HCT116 (cell line): ENCODE measurements around the gene ZFR2.

Experiments
- ATF3 ChIP-seq: IDR thresholded peaks from 2 replicates; pipeline ENCODE4 v1.6.1; 2012
- CTCF ChIP-seq, 3 experiments: fragments of 200-600 bp in 1 of 3; sonication (generic) in 1 of 3; IDR thresholded peaks in 2 of 3; conservative IDR thresholded peaks in 1 of 3; 2 replicates each; pipeline ENCODE4 v1.5.1; 2012 to 2017; ENCODE audit warnings: low read depth in 2 of 3, low read length in 2 of 3, antibody characterized with exemption in 1 of 3, borderline replicate concordance in 1 of 3, control low read depth in 1 of 3, mild to moderate bottlenecking in 1 of 3, mixed read lengths in 1 of 3, mixed run types in 1 of 3, moderate library complexity in 1 of 3; ENCODE audit not compliant: insufficient read depth in 1 of 3
- EZH2 ChIP-seq: fragments of 200-600 bp; sonication (generic); IDR thresholded peaks from 2 replicates; pipeline ENCODE4 v1.6.1; 2017; ENCODE audit warnings: antibody characterized with exemption, mixed run types
- EZH2phosphoT487 ChIP-seq: fragments of 200-600 bp; IDR thresholded peaks from 2 replicates; pipeline ENCODE4 v1.6.1; 2018; ENCODE audit warnings: antibody characterized with exemption, borderline replicate concordance
- JUND ChIP-seq: IDR thresholded peaks from 2 replicates; pipeline ENCODE4 v1.6.1; 2012
- MAX ChIP-seq: IDR thresholded peaks from 2 replicates; pipeline ENCODE4 v1.6.1; 2012
- POLR2A ChIP-seq: IDR thresholded peaks from 2 replicates; pipeline ENCODE4 v1.7.0; 2011; ENCODE audit warnings: borderline replicate concordance; ENCODE audit not compliant: insufficient read depth, insufficient read length; ENCODE audit errors: extremely low read depth
- POLR2AphosphoS5 ChIP-seq: IDR thresholded peaks from 2 replicates; pipeline ENCODE4 v1.6.1; 2011; ENCODE audit warnings: mild to moderate bottlenecking, low read depth, low read length, moderate library complexity
- REST ChIP-seq: IDR thresholded peaks from 2 replicates; pipeline ENCODE4 v1.6.1; 2012; ENCODE audit warnings: low read depth
- YY1 ChIP-seq: IDR thresholded peaks from 2 replicates; pipeline ENCODE4 v1.6.1; 2011; ENCODE audit warnings: low read length, low read depth, moderate library complexity, mild to moderate bottlenecking; ENCODE audit not compliant: insufficient replicate concordance; ENCODE audit errors: extremely low read depth

- TF ChIP-seq CTCF (IDR thresholded peaks at IDR 0.05 in 2 of 3, conservative IDR thresholded peaks at IDR 0.05 in 1 of 3; ENCODE audit: borderline replicate concordance in 1 of 3, insufficient read depth in 1 of 3, low read depth in 2 of 3, low read length in 2 of 3) (no peak), POLR2A (no peak), ATF3 (no peak), EZH2phosphoT487 (no peak), REST (no peak), YY1 (no peak), EZH2 (no peak), MAX (no peak), POLR2AphosphoS5 (no peak), JUND (no peak)
These were observed 30.9 kb upstream of the ZFR2 start for GRCh38 chr19:3899531-3900294.
